COLO829 (cell line): ENCODE results near the gene APBA3.

Experiments used
- DNase-seq: peaks from one replicate; pipeline ENCODE4 v3.0.0; 2012; ENCODE audit warnings: low spot score

APBA3 gene

GRCh38 chr19:3761382-3762129, at the start of gene APBA3:
Gene APBA3 (minus strand): TSS chr19:3761692. CDS start chr19:3760264, 1,428 bp downstream.
- DNase-seq = peak; percentile 91

GRCh38 chr19:3810708-3811355, 49.3 kb upstream of the APBA3 start:
- no peak for DNase-seq

- DNase-seq = no peak
Observed at GRCh38 chr19:3809881-3810707, 48.6 kb upstream of the APBA3 start.

- DNase-seq = no peak
Observed at GRCh38 chr19:3808420-3809143, 47.1 kb upstream of the APBA3 start.

GRCh38 chr19:3807574-3808354, 46.3 kb upstream of the APBA3 start:
- DNase-seq = no peak

- DNase-seq = no peak
Observed at GRCh38 chr19:3807131-3807480, 45.6 kb upstream of the APBA3 start.

- no peak for DNase-seq
Observed at GRCh38 chr19:3805859-3806258, 44.4 kb upstream of the APBA3 start.

- no peak for DNase-seq
Observed at GRCh38 chr19:3804429-3804828, 42.9 kb upstream of the APBA3 start.

GRCh38 chr19:3803986-3804385, 42.5 kb upstream of the APBA3 start:
- DNase-seq = no peak

- DNase-seq = no peak
Observed at GRCh38 chr19:3803114-3803888, 41.8 kb upstream of the APBA3 start.

GRCh38 chr19:3801412-3802096, 40.1 kb upstream of the APBA3 start:
- no peak for DNase-seq

GRCh38 chr19:3800996-3801395, 39.5 kb upstream of the APBA3 start:
- DNase-seq = no peak

GRCh38 chr19:3798137-3798536, 36.6 kb upstream of the APBA3 start:
- DNase-seq = no peak

GRCh38 chr19:3796358-3796757, 34.9 kb upstream of the APBA3 start:
- DNase-seq = no peak

- no peak for DNase-seq
Observed at GRCh38 chr19:3793799-3794198, 32.3 kb upstream of the APBA3 start.

- no peak for DNase-seq
Observed at GRCh38 chr19:3792114-3792513, 30.6 kb upstream of the APBA3 start.

- no peak for DNase-seq
Observed at GRCh38 chr19:3790941-3791340, 29.4 kb upstream of the APBA3 start.

- no peak for DNase-seq
Observed at GRCh38 chr19:3790209-3790734, 28.8 kb upstream of the APBA3 start.

- no peak for DNase-seq
Observed at GRCh38 chr19:3788996-3789778, 27.7 kb upstream of the APBA3 start.
